Fibroblast of mammary gland (primary cell): ENCODE results near the gene TBXT.
"Not testable (repeated sequence)": the region's sequence is repeated elsewhere in the genome, so short reads cannot be mapped to it uniquely, and the experiment has no call there.

Source experiments
- DNase-seq: peaks from one replicate; pipeline ENCODE4 v3.0.0-alpha.2; 2010; ENCODE audit warnings: low read depth
- H3K4me3 ChIP-seq: 2 replicates; pipeline ENCODE4 v1.5.1; 2011; ENCODE audit warnings: low read depth, mild to moderate bottlenecking, low read length, moderate library complexity; ENCODE audit not compliant: control insufficient read depth
- TF ChIP-seq, protein P1 (sequence below): conservative IDR thresholded peaks from 2 replicates; pipeline ENCODE4 v1.5.1; 2011; ENCODE audit warnings: low read depth, low read length, inconsistent platforms; ENCODE audit not compliant: control insufficient read depth, insufficient read depth

Gene TBXT

DNA sequence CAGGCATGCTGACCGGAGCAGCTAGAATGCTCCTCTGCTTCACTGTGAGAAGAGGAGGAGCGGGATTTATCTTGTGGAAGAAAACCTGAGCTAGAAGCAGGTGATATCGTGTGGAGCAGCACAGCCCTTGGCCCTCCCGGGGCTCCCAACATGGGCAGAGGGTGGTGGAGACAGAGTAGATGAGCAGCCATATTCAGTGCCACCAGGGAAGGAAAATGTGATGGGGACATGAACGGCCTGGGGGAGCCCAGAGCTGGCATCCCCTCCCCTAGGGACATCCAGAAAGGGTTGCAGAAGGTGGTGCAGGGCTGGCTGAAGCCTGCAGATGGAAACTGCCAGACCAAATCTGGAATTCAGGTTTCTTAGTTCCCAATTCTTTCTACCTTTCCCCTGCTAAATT is 24.9 kb upstream of the TBXT start:
- no peak for DNase-seq
- TF ChIP-seq, protein P1, sequence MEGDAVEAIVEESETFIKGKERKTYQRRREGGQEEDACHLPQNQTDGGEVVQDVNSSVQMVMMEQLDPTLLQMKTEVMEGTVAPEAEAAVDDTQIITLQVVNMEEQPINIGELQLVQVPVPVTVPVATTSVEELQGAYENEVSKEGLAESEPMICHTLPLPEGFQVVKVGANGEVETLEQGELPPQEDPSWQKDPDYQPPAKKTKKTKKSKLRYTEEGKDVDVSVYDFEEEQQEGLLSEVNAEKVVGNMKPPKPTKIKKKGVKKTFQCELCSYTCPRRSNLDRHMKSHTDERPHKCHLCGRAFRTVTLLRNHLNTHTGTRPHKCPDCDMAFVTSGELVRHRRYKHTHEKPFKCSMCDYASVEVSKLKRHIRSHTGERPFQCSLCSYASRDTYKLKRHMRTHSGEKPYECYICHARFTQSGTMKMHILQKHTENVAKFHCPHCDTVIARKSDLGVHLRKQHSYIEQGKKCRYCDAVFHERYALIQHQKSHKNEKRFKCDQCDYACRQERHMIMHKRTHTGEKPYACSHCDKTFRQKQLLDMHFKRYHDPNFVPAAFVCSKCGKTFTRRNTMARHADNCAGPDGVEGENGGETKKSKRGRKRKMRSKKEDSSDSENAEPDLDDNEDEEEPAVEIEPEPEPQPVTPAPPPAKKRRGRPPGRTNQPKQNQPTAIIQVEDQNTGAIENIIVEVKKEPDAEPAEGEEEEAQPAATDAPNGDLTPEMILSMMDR: no peak
- H3K4me3 ChIP-seq: no peak overlapping the region

DNA sequence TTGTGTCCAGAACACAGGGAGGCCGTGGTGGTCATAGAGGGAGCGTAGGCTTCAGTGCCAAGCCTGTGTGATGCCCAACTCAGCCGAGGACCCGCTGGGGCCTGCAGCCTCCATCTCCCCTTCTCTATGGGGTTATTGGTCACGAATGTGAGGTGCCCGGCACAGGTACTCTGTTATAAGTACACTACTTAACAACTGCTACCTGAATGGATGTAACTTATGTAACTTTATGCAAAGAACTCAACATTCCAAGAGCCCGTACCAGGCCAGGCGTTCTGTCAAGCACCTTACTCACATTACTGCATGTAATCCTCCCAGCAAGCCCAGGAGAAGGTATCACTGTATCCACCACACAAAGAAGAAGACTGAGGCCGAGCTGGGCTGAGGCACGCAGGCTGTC is 24.5 kb upstream of the TBXT start:
- TF ChIP-seq, protein P1: no peak

GRCh38 chr6:166179704-166180103 is 12.1 kb upstream of the TBXT start:
- DNase-seq: no peak
- H3K4me3 ChIP-seq: no peak overlapping the region
- TF ChIP-seq, protein P1: no peak

More for the DNA sequence above, 24.5 kb upstream of the TBXT start:
- no peak overlapping the region for H3K4me3 ChIP-seq
- no peak for DNase-seq

DNA sequence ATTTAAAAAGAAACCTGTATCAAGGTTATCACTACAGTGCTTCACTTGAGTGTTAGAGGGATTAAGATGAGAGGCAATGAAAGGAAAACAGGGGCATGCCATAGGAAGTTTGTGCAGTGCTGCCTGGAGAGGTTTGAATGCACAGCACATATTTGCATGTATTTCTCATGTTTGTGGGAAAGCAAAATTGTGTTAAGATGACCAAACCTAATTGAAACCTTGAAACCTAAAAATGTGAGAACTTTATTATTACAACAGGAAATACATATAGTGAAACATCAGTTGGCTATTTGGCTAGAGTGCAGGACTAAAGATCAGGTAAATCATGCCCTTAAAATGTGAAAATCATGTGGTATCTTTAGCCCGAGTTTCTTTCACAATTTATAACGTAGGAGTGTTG is 8.5 kb upstream of the TBXT start:
- no peak overlapping the region for H3K4me3 ChIP-seq
- TF ChIP-seq, protein P1: no peak
- DNase-seq: no peak

GRCh38 chr6:166175093-166175492 is 7.4 kb upstream of the TBXT start:
- H3K4me3 ChIP-seq, DNase-seq: not testable (repeated sequence)

GRCh38 chr6:166174031-166174430 is 6.4 kb upstream of the TBXT start:
- no peak for DNase-seq
- H3K4me3 ChIP-seq: no peak overlapping the region
- TF ChIP-seq, protein P1: no peak

- peak; percentile 7 for DNase-seq
- TF ChIP-seq, protein P1: no peak
- H3K4me3 ChIP-seq: no peak overlapping the region
Observed at GRCh38 chr6:166173281-166173951, 5.8 kb upstream of the TBXT start.
